ENCODE data around the gene PHETA1.

The PHETA1 gene

DNA sequence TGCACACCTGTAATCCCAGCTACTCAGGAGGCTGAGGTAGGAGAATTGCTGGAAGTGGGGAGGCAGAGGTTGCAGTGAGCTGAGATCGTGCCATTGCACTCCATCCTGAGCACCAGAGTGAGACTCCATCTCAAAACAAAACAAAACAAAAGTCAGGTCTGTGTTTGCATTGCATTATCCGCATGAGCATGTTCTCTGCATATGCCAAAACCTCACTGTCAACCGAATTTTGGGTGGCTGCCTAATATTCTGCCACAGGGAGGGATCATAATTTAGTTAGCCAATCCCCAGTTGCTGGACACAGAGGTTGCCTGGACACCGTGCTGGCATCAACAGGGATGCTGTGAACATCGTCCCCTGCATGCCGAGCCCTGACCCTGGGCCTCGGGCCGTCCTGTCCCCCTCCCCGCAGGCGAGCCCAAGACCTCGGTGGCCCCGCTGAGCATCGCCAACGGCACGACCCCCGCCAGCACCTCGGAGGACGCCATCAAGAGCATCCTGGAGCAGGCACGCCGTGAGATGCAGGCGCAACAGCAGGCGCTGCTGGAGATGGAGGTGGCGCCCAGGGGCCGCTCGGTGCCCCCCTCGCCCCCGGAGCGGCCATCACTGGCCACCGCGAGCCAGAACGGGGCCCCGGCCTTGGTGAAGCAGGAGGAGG lies 49.2 kb downstream of the PHETA1 start:
- no peak for DNase-seq

DNA sequence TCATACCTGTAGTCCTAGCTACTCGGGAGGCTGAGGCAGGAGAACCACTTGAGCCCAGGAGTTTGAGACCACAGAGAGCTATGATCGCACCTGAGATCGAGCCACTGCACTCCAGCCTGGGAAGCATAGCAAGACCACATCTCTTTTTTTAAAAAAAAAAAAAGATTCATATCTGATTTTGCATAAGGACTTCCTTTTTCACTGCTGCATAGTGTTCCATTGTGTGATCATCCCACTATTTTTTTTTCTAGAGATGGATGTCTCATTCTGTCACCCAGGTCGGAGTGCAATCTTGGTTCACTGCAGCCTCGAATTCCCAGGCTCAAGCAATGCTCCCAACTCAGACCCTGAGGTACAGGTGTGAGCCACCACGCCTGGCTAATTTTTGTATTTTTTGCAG lies 50.4 kb downstream of the PHETA1 start:
- DNase-seq: no peak

DNA sequence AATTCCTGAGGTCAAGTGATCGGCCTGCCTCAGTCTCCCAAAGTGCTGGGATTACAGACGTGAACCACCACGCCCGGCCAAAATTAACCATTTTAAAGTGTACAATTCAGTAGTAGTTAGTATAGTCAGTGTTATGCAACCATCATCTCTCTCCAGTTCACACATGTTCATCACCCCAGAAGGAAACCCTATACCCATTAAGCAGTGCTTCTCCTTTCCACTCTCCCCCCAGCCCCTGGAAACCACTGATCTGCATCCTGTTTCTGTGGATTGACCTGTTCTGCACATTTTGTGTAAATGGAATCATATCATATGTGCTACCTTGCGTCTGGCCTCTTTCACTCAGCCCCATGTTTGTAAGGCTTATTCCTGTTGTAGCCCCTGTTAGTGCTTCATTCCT lies 52.2 kb downstream of the PHETA1 start:
- DNase-seq: no peak

DNA sequence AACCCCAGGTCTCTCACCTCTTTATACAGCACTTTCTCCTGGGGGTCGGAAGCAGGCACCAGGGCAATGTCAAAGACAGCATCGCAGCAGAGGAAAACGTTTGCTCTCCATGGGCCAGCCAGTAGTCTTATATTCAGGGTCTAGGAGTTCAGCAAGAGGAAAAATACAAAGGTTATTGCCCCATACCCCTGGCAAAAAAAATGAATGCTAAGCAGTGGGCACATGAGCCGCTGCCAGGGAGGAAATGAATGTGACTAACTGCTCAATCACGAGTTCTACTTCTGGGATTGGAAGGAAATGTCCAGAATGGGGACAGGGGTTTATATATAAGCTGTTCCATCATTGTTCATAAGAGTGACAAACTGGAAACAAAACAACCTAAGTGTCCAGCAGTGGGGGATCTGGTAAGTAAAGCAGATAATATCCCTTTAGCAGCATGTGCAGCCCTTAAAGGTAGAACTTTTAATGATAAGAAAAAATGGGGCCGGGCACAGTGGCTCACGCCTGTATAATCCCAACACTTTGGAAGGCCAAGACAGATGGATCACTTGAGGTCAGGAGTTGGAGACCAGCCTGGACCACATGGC lies 53.8 kb downstream of the PHETA1 start:
- DNase-seq: no peak

DNA sequence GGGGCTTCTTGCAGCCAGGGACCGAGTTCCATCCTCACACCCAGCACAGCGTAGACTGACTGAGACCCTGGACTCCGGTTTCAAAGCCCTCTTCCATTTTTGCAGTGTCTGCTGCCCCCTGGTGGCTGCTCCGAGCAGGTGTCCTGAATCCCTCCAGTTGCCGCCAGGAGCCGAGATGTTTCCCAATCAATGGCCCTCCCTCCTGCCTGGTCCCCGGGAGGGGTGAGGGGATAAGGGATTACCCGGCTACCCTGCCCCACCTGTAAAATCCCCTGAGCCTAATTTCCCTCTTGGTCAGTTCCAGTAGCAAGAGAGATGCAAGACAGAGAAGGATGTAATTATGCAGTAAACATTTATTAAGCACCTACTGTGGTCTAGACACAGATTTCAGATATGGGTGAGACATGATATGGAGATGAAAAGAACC lies 55.0 kb downstream of the PHETA1 start:
- DNase-seq: peak; percentile 59 to 62

DNA sequence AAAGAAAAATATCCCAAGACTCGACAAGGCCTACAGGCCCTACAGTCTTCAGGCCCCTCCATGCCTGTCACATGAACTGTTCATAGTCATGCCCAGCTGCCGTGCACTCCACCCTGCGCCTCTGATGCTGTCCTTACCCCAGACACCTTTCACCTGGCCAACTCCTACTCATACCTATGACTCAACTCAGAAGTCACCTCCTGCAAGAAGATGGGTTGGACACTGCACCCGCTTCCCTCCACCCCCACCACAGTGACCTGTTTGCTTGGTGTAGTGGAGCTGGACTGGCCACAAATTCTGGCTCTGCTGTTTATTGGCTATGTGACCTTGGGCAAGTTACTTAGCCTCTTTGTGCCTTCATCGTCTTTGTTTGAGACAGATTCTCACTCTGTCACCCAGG lies 56.2 kb downstream of the PHETA1 start:
- no peak for DNase-seq

DNA sequence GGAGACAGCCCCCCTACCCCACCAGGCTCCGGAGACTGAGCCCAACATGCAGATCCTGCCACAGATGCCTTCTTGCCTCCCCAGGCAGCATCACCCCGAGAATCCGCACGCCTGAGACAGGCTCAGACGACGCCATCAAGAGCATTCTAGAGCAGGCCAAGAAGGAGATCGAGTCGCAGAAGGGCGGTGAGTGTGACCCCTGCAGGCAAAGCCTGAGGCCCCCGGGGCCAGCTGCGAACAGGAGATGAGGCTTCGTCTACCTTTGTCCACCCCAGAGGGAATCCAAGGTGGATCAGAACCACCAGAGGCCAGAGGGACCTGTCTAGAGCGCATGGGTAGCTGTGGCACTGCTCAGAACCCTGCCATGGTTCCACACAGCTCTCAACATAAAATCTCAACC lies 56.9 kb downstream of the PHETA1 start:
- no peak for DNase-seq

DNA sequence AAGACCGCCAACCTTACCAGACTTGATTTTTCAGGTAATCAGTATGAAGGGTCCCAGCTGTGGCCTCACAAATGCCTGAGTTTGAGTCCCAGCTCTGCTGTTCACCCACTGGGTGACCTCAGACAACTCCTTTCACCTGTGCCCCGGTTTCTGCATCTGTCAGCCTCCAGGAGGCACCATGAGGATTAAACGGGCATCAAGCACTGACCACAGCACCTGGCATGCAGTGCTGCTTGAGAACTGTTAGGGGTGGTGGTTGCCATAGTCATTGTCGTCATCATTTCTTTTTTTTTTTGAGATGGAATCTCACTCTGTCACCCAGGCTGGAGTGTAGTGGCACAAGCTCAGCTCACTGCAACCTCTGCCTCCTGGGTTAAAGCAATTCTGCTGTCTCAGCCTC lies 57.9 kb downstream of the PHETA1 start:
- DNase-seq: no peak

Measured in CD4-positive, alpha-beta T cell treated with Interferon alpha-2 for 1 hour (primary cell).